SK-N-SH treated with all-trans-retinoic acid at 6 μM for 48 hours (cell line): ENCODE results near the gene GIPC2.
"Not testable (repeated sequence)": the region's sequence is repeated elsewhere in the genome, so short reads cannot be mapped to it uniquely, and the experiment has no call there.

ENCODE experiments used
- ATAC-seq: fragments of 200-7000 bp; cut with Tn5 transposase; 3 replicates; pipeline ENCODE4 v1.9.1; 2020; ENCODE audit warnings: mild to moderate bottlenecking, moderate library complexity
- ARNTL ChIP-seq: fragments of 450-650 bp; formaldehyde crosslinking; IDR thresholded peaks from 2 replicates; pipeline ENCODE4 v1.5.0; 2020; ENCODE audit warnings: low read depth, mild to moderate bottlenecking, moderate library complexity, borderline replicate concordance
- CREB5 ChIP-seq: fragments of 250-450 bp; sonication (Bioruptor Pico); IDR thresholded peaks from 2 replicates; pipeline ENCODE4 v1.5.1; 2020; ENCODE audit warnings: low read depth, mild to moderate bottlenecking, moderate library complexity
- CSDC2 ChIP-seq: fragments of 250-450 bp; sonication (Bioruptor Pico); IDR thresholded peaks from 2 replicates; pipeline ENCODE4 v1.5.0; 2020; ENCODE audit warnings: mild to moderate bottlenecking, moderate library complexity
- CSRNP3 ChIP-seq: fragments of 250-450 bp; sonication (Bioruptor Pico); IDR thresholded peaks from 2 replicates; pipeline ENCODE4 v1.5.1; 2021; ENCODE audit warnings: mild to moderate bottlenecking, moderate library complexity
- GLIS3 ChIP-seq: fragments of 250-450 bp; sonication (Bioruptor Pico); IDR thresholded peaks from 2 replicates; pipeline ENCODE4 v1.5.0; 2020; ENCODE audit warnings: mild to moderate bottlenecking, moderate library complexity
- ISL1 ChIP-seq: fragments of 250-450 bp; sonication (Bioruptor Pico); IDR thresholded peaks from 2 replicates; pipeline ENCODE4 v2.1.2; 2022; ENCODE audit warnings: mild to moderate bottlenecking, moderate library complexity
- RARB ChIP-seq: fragments of 250-450 bp; sonication (Bioruptor Pico); IDR thresholded peaks from 2 replicates; pipeline ENCODE4 v1.8.0; 2021; ENCODE audit warnings: mild to moderate bottlenecking, moderate library complexity
- SNAI2 ChIP-seq: fragments of 250-450 bp; sonication (Bioruptor Pico); IDR thresholded peaks from 2 replicates; pipeline ENCODE4 v1.5.0; 2020; ENCODE audit warnings: mild to moderate bottlenecking, moderate library complexity
- TCF4 ChIP-seq: fragments of 250-450 bp; sonication (Bioruptor Pico); IDR thresholded peaks from 2 replicates; pipeline ENCODE4 v1.8.0; 2021; ENCODE audit warnings: mild to moderate bottlenecking, moderate library complexity, borderline replicate concordance
- TOX ChIP-seq: fragments of 250-450 bp; sonication (Bioruptor Pico); IDR thresholded peaks from 2 replicates; pipeline ENCODE4 v1.8.0; 2021; ENCODE audit warnings: mild to moderate bottlenecking, moderate library complexity, borderline replicate concordance
- TSHZ2 ChIP-seq: fragments of 250-450 bp; sonication (Bioruptor Pico); IDR thresholded peaks from 2 replicates; pipeline ENCODE4 v1.5.0; 2020; ENCODE audit warnings: mild to moderate bottlenecking, moderate library complexity
- ZC3H10 ChIP-seq: fragments of 250-450 bp; sonication (Bioruptor Pico); IDR thresholded peaks from 2 replicates; pipeline ENCODE4 v1.5.1; 2021; ENCODE audit warnings: mild to moderate bottlenecking, moderate library complexity
- ZFP30 ChIP-seq: fragments of 450-650 bp; formaldehyde crosslinking; IDR thresholded peaks from 2 replicates; pipeline ENCODE4 v1.5.0; 2022; ENCODE audit warnings: mild to moderate bottlenecking, moderate library complexity
- ZNF565 ChIP-seq: fragments of 450-650 bp; formaldehyde crosslinking; conservative IDR thresholded peaks from 2 replicates; pipeline ENCODE4 v1.5.0; 2020; ENCODE audit warnings: low read depth, mild to moderate bottlenecking, moderate library complexity
- ZNF8 ChIP-seq: fragments of 450-650 bp; formaldehyde crosslinking; IDR thresholded peaks from 2 replicates; pipeline ENCODE4 v1.5.0; 2020; ENCODE audit warnings: mild to moderate bottlenecking, moderate library complexity
- TF ChIP-seq, protein P1 (sequence below): fragments of 250-450 bp; sonication (Bioruptor Pico); IDR thresholded peaks from 2 replicates; pipeline ENCODE4 v1.8.0; 2020; ENCODE audit warnings: mild to moderate bottlenecking, moderate library complexity, borderline replicate concordance
- TF ChIP-seq, protein P2 (sequence below): fragments of 250-450 bp; sonication (Bioruptor Pico); IDR thresholded peaks from 2 replicates; pipeline ENCODE4 v1.8.0; 2021; ENCODE audit warnings: low read depth, mild to moderate bottlenecking, moderate library complexity, borderline replicate concordance

Gene GIPC2

DNA sequence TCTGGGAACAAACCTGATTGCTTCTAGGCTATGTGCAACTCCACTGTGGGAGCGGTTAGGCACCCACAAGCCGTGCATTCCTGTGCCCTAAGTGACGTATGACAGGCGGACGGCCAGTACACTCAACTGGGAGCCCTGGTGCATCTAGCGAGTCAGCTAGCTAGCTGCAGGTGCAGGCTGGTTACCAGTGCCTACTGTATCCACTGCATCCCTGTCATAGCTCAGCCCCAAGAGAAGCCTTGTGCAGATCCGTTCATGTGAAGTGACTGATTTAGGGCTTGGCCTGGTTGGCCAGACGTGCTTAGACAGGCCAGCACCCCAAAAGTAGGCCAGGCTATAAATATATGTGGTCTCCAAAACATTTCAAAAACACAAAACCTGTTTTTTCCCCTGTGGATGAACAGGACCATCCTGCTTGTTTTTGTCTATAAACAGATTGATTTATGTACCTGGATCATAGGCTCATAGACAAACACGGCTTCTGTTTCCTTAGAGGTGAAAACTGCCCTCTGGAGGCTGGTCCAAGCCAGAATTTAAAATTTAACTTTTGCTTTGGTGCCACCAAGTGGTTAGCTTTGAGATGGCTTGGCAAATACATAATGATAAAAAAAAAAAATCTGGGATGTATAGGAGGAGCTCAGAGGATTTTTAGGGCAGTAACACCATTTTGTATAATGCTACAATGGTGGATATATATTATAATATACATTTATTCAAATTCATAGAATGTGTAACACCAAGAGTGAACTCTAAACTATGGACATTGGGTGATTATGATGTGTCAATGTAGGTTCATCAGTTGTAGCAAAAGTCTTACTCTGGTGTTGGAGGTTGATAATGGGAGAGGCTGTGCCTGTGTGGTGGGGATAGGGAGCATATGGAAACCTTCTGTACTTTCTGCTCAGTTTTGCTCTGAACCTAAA lies 68.5 kb downstream of the GIPC2 start:
- ATAC-seq = peak; percentile 91
- TF ChIP-seq TOX (CRISPR knock-in tag) (no peak), TSHZ2 (CRISPR knock-in tag) (no peak), ZC3H10 (CRISPR knock-in tag) (no peak), ISL1 (CRISPR knock-in tag) (no peak), ARNTL (CRISPR knock-in tag) (no peak), RARB (no peak), CSRNP3 (CRISPR knock-in tag) (no peak), ZNF565 (no peak), CSDC2 (no peak), ZNF8 (CRISPR knock-in tag) (no peak)
- TF ChIP-seq, protein P1, sequence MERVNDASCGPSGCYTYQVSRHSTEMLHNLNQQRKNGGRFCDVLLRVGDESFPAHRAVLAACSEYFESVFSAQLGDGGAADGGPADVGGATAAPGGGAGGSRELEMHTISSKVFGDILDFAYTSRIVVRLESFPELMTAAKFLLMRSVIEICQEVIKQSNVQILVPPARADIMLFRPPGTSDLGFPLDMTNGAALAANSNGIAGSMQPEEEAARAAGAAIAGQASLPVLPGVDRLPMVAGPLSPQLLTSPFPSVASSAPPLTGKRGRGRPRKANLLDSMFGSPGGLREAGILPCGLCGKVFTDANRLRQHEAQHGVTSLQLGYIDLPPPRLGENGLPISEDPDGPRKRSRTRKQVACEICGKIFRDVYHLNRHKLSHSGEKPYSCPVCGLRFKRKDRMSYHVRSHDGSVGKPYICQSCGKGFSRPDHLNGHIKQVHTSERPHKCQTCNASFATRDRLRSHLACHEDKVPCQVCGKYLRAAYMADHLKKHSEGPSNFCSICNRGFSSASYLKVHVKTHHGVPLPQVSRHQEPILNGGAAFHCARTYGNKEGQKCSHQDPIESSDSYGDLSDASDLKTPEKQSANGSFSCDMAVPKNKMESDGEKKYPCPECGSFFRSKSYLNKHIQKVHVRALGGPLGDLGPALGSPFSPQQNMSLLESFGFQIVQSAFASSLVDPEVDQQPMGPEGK (CRISPR knock-in tag) = no peak
- TF ChIP-seq, all 23 proteins: peak for 0

DNA sequence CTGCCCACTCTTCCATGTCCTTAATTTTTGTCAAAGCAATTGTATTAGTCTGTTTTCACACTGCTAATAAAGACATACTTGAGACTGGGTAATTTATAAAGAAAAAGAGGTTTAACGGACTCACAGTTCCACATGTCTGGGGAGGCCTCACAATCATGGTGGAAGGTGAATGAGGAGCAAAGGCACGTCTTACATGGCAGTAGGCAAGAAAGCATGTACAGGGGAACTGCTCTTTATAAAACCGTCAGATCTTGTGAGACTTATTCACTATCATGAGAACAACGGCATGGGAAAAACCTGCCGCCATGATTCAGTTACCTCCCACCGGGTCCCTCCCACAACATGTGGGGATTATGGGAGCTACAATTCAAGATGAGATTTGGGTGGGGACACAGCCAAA lies 74.7 kb downstream of the GIPC2 start:
- not testable (repeated sequence) for ATAC-seq

DNA sequence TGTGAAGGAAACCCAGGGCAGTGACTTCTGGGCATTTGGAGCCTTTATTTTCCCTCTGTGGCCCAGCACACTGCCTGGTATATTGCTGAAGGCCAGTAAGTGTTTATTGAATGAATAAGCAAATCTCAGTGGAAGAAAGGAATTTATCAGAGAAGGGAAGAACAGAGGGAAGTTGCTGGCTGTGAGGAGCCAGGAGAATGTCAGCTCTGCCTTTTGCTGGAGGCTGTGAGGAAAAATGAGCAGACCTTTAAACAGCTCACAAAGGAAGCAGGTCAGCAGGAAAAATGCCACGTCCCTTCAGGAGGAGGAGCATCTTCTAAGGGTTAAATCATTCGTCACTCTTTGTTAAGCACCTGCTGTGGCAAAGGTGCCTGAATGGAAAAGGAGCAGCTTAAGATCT lies 75.9 kb downstream of the GIPC2 start:
- TF ChIP-seq ZC3H10 (CRISPR knock-in tag) = no peak
- no peak for TF ChIP-seq CREB5 (CRISPR knock-in tag)
- no peak for TF ChIP-seq ZFP30 (CRISPR knock-in tag)
- TF ChIP-seq RARB = no peak
- no peak for TF ChIP-seq TOX (CRISPR knock-in tag)
- no peak for TF ChIP-seq ARNTL (CRISPR knock-in tag)
- ATAC-seq = no peak

DNA sequence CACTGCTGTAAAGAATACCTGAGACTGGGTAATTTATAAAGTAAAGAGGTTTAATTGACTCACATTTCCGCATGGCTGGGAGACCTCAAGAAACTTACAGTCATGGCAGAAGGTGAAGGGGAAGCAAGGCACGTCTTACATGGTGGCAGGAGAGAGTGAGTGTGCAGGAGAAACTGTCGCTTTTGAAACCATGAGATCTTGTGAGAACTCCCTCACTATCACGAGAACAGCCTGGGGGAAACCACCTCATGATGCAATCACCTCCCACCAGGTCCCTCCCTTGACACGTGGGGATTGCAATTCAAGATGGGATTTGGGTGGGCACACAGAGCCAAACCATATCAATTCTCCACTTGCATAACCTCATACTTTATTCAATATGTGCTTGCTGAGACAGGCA lies 76.6 kb downstream of the GIPC2 start:
- no peak for TF ChIP-seq ISL1 (CRISPR knock-in tag)
- TF ChIP-seq, protein P2, sequence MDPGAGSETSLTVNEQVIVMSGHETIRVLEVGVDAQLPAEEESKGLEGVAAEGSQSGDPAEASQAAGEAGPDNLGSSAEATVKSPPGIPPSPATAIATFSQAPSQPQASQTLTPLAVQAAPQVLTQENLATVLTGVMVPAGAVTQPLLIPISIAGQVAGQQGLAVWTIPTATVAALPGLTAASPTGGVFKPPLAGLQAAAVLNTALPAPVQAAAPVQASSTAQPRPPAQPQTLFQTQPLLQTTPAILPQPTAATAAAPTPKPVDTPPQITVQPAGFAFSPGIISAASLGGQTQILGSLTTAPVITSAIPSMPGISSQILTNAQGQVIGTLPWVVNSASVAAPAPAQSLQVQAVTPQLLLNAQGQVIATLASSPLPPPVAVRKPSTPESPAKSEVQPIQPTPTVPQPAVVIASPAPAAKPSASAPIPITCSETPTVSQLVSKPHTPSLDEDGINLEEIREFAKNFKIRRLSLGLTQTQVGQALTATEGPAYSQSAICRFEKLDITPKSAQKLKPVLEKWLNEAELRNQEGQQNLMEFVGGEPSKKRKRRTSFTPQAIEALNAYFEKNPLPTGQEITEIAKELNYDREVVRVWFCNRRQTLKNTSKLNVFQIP (CRISPR knock-in tag) = no peak
- TF ChIP-seq ZFP30 (CRISPR knock-in tag) = no peak
- no peak for TF ChIP-seq CSRNP3 (CRISPR knock-in tag)
- no peak for TF ChIP-seq SNAI2 (CRISPR knock-in tag)
- TF ChIP-seq TCF4 (CRISPR knock-in tag) = no peak
- no peak for TF ChIP-seq GLIS3 (CRISPR knock-in tag)
- TF ChIP-seq ZNF8 (CRISPR knock-in tag) = no peak
- ATAC-seq = no peak
